OCI-LY1 (cell line): ENCODE results near the gene TSPAN32.

Source experiments
- EZH2 ChIP-seq: fragments of 200-600 bp; sonication (generic), shearing (Covaris generic); IDR thresholded peaks from 2 replicates; pipeline ENCODE4 v1.8.0; 2017; ENCODE audit warnings: borderline replicate concordance, mixed run types, mild to moderate bottlenecking, antibody characterized with exemption, low read length, moderate library complexity, mixed read lengths
- TF ChIP-seq, protein P1 (sequence below): fragments of 200-600 bp; sonication (generic), shearing (Covaris generic); IDR thresholded peaks from 2 replicates; pipeline ENCODE4 v1.5.1; 2017; ENCODE audit warnings: mild to moderate bottlenecking, antibody characterized with exemption, low read length, moderate library complexity, mixed read lengths

DNA sequence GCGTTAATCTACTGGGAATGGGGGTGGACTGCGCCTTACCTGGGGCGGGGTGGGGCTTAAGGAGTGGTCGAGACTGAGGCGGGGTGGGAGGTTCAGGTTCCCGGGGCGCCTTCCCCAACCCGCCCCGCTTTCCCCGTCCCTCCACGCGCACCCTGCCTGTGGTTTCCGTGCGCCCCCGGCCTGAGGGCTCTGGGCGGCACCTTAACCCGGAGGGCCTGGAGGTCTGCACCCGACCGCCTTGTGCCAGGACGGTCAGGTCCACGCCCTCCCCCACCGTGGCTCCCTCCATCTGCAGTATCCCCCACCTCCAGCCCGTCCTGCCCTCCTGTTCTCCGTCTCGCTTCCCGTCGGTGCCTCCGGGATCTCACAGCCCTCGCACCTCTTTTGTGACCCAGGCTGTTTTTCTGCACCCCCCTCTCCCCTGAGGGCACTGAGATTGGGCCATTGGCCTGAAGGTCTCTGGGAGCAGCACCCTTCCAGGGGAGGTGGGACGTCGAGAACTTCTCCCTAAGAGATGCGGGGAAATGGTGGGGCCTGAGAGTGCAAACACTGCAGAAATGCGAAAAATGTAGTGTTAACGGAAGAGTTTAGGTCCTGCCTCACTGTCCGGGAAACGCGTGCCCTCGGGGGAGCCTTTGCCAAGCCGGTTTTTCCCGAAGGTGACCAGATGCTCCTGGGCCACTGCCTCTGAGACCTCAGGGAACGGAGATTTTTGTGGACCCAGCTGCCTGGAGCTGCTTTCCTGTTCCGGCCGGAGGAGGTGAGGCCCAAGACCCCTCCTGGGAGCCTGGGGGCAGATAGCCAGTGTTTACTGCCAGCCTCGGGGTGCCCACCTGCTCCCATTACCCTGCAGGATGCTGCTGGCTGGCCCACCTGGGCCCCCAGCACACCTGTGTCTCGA, 30.2 kb upstream of the TSPAN32 start:
- TF ChIP-seq, protein P1, sequence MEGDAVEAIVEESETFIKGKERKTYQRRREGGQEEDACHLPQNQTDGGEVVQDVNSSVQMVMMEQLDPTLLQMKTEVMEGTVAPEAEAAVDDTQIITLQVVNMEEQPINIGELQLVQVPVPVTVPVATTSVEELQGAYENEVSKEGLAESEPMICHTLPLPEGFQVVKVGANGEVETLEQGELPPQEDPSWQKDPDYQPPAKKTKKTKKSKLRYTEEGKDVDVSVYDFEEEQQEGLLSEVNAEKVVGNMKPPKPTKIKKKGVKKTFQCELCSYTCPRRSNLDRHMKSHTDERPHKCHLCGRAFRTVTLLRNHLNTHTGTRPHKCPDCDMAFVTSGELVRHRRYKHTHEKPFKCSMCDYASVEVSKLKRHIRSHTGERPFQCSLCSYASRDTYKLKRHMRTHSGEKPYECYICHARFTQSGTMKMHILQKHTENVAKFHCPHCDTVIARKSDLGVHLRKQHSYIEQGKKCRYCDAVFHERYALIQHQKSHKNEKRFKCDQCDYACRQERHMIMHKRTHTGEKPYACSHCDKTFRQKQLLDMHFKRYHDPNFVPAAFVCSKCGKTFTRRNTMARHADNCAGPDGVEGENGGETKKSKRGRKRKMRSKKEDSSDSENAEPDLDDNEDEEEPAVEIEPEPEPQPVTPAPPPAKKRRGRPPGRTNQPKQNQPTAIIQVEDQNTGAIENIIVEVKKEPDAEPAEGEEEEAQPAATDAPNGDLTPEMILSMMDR: no peak
- TF ChIP-seq EZH2: no peak
